ENCODE results near the gene OR2T34.

GRCh38 chr1:248618878-248619277, 44.3 kb upstream of the OR2T34 start:
- TF ChIP-seq POLR2AphosphoS5 (IDR thresholded peaks at IDR 0.05) (no peak), POLR2A (IDR thresholded peaks at IDR 0.05) (no peak), EP300 (IDR thresholded peaks at IDR 0.05) (no peak)
- TF ChIP-seq, protein P1, sequence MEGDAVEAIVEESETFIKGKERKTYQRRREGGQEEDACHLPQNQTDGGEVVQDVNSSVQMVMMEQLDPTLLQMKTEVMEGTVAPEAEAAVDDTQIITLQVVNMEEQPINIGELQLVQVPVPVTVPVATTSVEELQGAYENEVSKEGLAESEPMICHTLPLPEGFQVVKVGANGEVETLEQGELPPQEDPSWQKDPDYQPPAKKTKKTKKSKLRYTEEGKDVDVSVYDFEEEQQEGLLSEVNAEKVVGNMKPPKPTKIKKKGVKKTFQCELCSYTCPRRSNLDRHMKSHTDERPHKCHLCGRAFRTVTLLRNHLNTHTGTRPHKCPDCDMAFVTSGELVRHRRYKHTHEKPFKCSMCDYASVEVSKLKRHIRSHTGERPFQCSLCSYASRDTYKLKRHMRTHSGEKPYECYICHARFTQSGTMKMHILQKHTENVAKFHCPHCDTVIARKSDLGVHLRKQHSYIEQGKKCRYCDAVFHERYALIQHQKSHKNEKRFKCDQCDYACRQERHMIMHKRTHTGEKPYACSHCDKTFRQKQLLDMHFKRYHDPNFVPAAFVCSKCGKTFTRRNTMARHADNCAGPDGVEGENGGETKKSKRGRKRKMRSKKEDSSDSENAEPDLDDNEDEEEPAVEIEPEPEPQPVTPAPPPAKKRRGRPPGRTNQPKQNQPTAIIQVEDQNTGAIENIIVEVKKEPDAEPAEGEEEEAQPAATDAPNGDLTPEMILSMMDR (IDR thresholded peaks at IDR 0.05), result peak; percentile 7 to 21

Data from suprapubic skin (tissue), 4 donors.